Measurements from ENCODE around the gene G6PC1.
"Not testable (repeated sequence)": the region's sequence is repeated elsewhere in the genome, so short reads cannot be mapped to it uniquely, and the experiment has no call there.

The G6PC1 gene

GRCh38 chr17:42900460-42901331, at the start of gene G6PC1:
Gene G6PC1, plus strand, starts transcription at chr17:42900799. Its CDS starts 78 bp downstream, at chr17:42900877.
- Histone ChIP-seq H3K27me3 (ENCODE audit: control insufficient read depth, insufficient read depth, low read length) (no peaks in the 10 kb centered on the region; the same call in 1 of the 2 replicates), H3K9ac (ENCODE audit: low read length) (no peak within 1 kb of the TSS), H3K4me3 (ENCODE audit: low read depth, low read length) (no peak within 1 kb of the TSS), H3K27ac (ENCODE audit: low read depth, low read length) (no peak within 1 kb of the TSS), H3K9me3 (ENCODE audit: control insufficient read depth, insufficient read depth, low read depth, low read length) (no peaks in the 10 kb centered on the region), H3K36me3 (ENCODE audit: control insufficient read depth, insufficient read depth, low read length) (no peaks in the 10 kb centered on the region), H3K4me1 (ENCODE audit: control insufficient read depth, insufficient read depth, low read length) (peaks cover 5% of the 10 kb centered on the region)

GRCh38 chr17:42850954-42851353, 49.6 kb upstream of the G6PC1 start, which contains the start of gene AOC3:
Gene AOC3, plus strand, starts transcription at chr17:42851199. Its CDS starts 145 bp downstream, at chr17:42851344.
- no peak within 1 kb of the TSS for H3K27ac ChIP-seq (ENCODE audit: low read depth, low read length)
- no peaks in the 10 kb centered on the region for H3K9me3 ChIP-seq (ENCODE audit: control insufficient read depth, insufficient read depth, low read depth, low read length)
- peaks cover 4% of the 10 kb centered on the region; the same call in 1 of the 2 replicates for H3K36me3 ChIP-seq (ENCODE audit: control insufficient read depth, insufficient read depth, low read length)
- H3K4me3 ChIP-seq (ENCODE audit: low read depth, low read length) = no peak within 1 kb of the TSS
- H3K27me3 ChIP-seq (ENCODE audit: control insufficient read depth, insufficient read depth, low read length) = no peaks in the 10 kb centered on the region
- H3K9ac ChIP-seq (ENCODE audit: low read length) = no peak within 1 kb of the TSS
- H3K4me1 ChIP-seq (ENCODE audit: control insufficient read depth, insufficient read depth, low read length) = no peaks in the 10 kb centered on the region

- H3K27ac ChIP-seq (ENCODE audit: low read depth, low read length); H3K4me1 ChIP-seq (ENCODE audit: control insufficient read depth, insufficient read depth, low read length); H3K4me3 ChIP-seq (ENCODE audit: low read depth, low read length); H3K9ac ChIP-seq (ENCODE audit: low read length); H3K36me3 ChIP-seq (ENCODE audit: control insufficient read depth, insufficient read depth, low read length); H3K27me3 ChIP-seq (ENCODE audit: control insufficient read depth, insufficient read depth, low read length); H3K9me3 ChIP-seq (ENCODE audit: control insufficient read depth, insufficient read depth, low read depth, low read length): not testable (repeated sequence)
These were observed 49.0 kb upstream of the G6PC1 start for GRCh38 chr17:42851371-42852240.

GRCh38 chr17:42852351-42852750, 48.2 kb upstream of the G6PC1 start:
- no peaks in the 10 kb centered on the region for H3K27me3 ChIP-seq (ENCODE audit: control insufficient read depth, insufficient read depth, low read length)
- no peak overlapping the region for H3K4me3 ChIP-seq (ENCODE audit: low read depth, low read length)
- H3K27ac ChIP-seq (ENCODE audit: low read depth, low read length) = no peak overlapping the region
- H3K4me1 ChIP-seq (ENCODE audit: control insufficient read depth, insufficient read depth, low read length) = no peaks in the 10 kb centered on the region
- peaks cover 4% of the 10 kb centered on the region; the same call in 1 of the 2 replicates for H3K36me3 ChIP-seq (ENCODE audit: control insufficient read depth, insufficient read depth, low read length)
- no peak overlapping the region for H3K9ac ChIP-seq (ENCODE audit: low read length)
- H3K9me3 ChIP-seq (ENCODE audit: control insufficient read depth, insufficient read depth, low read depth, low read length) = no peaks in the 10 kb centered on the region

- Histone ChIP-seq H3K36me3 (ENCODE audit: control insufficient read depth, insufficient read depth, low read length) (peaks cover 4% of the 10 kb centered on the region; the same call in 1 of the 2 replicates), H3K27me3 (ENCODE audit: control insufficient read depth, insufficient read depth, low read length) (no peaks in the 10 kb centered on the region), H3K9ac (ENCODE audit: low read length) (no peak overlapping the region), H3K4me3 (ENCODE audit: low read depth, low read length) (no peak overlapping the region), H3K9me3 (ENCODE audit: control insufficient read depth, insufficient read depth, low read depth, low read length) (no peaks in the 10 kb centered on the region), H3K27ac (ENCODE audit: low read depth, low read length) (no peak overlapping the region), H3K4me1 (ENCODE audit: control insufficient read depth, insufficient read depth, low read length) (no peaks in the 10 kb centered on the region)
These were observed 47.6 kb upstream of the G6PC1 start for GRCh38 chr17:42853004-42853403.

- Histone ChIP-seq H3K9me3 (ENCODE audit: control insufficient read depth, insufficient read depth, low read depth, low read length) (no peaks in the 10 kb centered on the region), H3K36me3 (ENCODE audit: control insufficient read depth, insufficient read depth, low read length) (peaks cover 4% of the 10 kb centered on the region; the same call in 1 of the 2 replicates), H3K4me3 (ENCODE audit: low read depth, low read length) (no peak overlapping the region), H3K9ac (ENCODE audit: low read length) (no peak overlapping the region), H3K27me3 (ENCODE audit: control insufficient read depth, insufficient read depth, low read length) (no peaks in the 10 kb centered on the region), H3K27ac (ENCODE audit: low read depth, low read length) (no peak overlapping the region), H3K4me1 (ENCODE audit: control insufficient read depth, insufficient read depth, low read length) (no peaks in the 10 kb centered on the region)
These were observed 47.0 kb upstream of the G6PC1 start for GRCh38 chr17:42853597-42853967.

- Histone ChIP-seq H3K9ac (ENCODE audit: low read length) (no peak overlapping the region), H3K27me3 (ENCODE audit: control insufficient read depth, insufficient read depth, low read length) (no peaks in the 10 kb centered on the region), H3K4me1 (ENCODE audit: control insufficient read depth, insufficient read depth, low read length) (no peaks in the 10 kb centered on the region), H3K27ac (ENCODE audit: low read depth, low read length) (no peak overlapping the region), H3K36me3 (ENCODE audit: control insufficient read depth, insufficient read depth, low read length) (peaks cover 4% of the 10 kb centered on the region; the same call in 1 of the 2 replicates), H3K4me3 (ENCODE audit: low read depth, low read length) (no peak overlapping the region), H3K9me3 (ENCODE audit: control insufficient read depth, insufficient read depth, low read depth, low read length) (no peaks in the 10 kb centered on the region)
These were observed 46.4 kb upstream of the G6PC1 start for GRCh38 chr17:42853968-42854790.

GRCh38 chr17:42855048-42855596, 45.5 kb upstream of the G6PC1 start:
- Histone ChIP-seq H3K9me3 (ENCODE audit: control insufficient read depth, insufficient read depth, low read depth, low read length) (no peaks in the 10 kb centered on the region), H3K27me3 (ENCODE audit: control insufficient read depth, insufficient read depth, low read length) (no peaks in the 10 kb centered on the region), H3K27ac (ENCODE audit: low read depth, low read length) (no peak overlapping the region), H3K36me3 (ENCODE audit: control insufficient read depth, insufficient read depth, low read length) (peaks cover 4% of the 10 kb centered on the region; the same call in 1 of the 2 replicates), H3K9ac (ENCODE audit: low read length) (no peak overlapping the region), H3K4me1 (ENCODE audit: control insufficient read depth, insufficient read depth, low read length) (no peaks in the 10 kb centered on the region), H3K4me3 (ENCODE audit: low read depth, low read length) (no peak overlapping the region)

- H3K4me3 ChIP-seq (ENCODE audit: low read depth, low read length); H3K9me3 ChIP-seq (ENCODE audit: control insufficient read depth, insufficient read depth, low read depth, low read length); H3K27me3 ChIP-seq (ENCODE audit: control insufficient read depth, insufficient read depth, low read length); H3K36me3 ChIP-seq (ENCODE audit: control insufficient read depth, insufficient read depth, low read length); H3K9ac ChIP-seq (ENCODE audit: low read length); H3K27ac ChIP-seq (ENCODE audit: low read depth, low read length); H3K4me1 ChIP-seq (ENCODE audit: control insufficient read depth, insufficient read depth, low read length): not testable (repeated sequence)
These were observed 44.5 kb upstream of the G6PC1 start for GRCh38 chr17:42856093-42856492.

GRCh38 chr17:42856516-42856915, 44.1 kb upstream of the G6PC1 start:
- not testable (repeated sequence) for H3K9ac ChIP-seq (ENCODE audit: low read length); H3K27ac ChIP-seq (ENCODE audit: low read depth, low read length); H3K9me3 ChIP-seq (ENCODE audit: control insufficient read depth, insufficient read depth, low read depth, low read length); H3K4me1 ChIP-seq (ENCODE audit: control insufficient read depth, insufficient read depth, low read length); H3K27me3 ChIP-seq (ENCODE audit: control insufficient read depth, insufficient read depth, low read length); H3K36me3 ChIP-seq (ENCODE audit: control insufficient read depth, insufficient read depth, low read length); H3K4me3 ChIP-seq (ENCODE audit: low read depth, low read length)
